Measurements from ENCODE around the gene GINS2. TPM values are rescaled to one million over a fixed set of nuclear protein-coding genes. Genes with fewer than 3 reads are reported as not detected.

Gene GINS2
- total RNA-seq, 2 experiments from 2014 or later = 71.5 to 74.1 TPM

- Mint-ChIP-seq H3K4me1 (peaks cover 14% of the 10 kb centered on the region), H3K27ac (no peak overlapping the region), H3K9me3 (no peaks in the 10 kb centered on the region), H3K4me3 (no peak overlapping the region), H3K36me3 (no peaks in the 10 kb centered on the region), H3K27me3 (peaks cover 9% of the 10 kb centered on the region)
- DNase-seq = no peak
Observed at GRCh38 chr16:85720302-85720637, 31.5 kb upstream of the GINS2 start.

GRCh38 chr16:85719605-85720301 lies 31.0 kb upstream of the GINS2 start:
- Mint-ChIP-seq H3K27ac (no peak overlapping the region), H3K9me3 (no peaks in the 10 kb centered on the region), H3K4me3 (no peak overlapping the region)

GRCh38 chr16:85718682-85719081 lies 29.9 kb upstream of the GINS2 start:
- H3K9me3 Mint-ChIP-seq = no peaks in the 10 kb centered on the region
- DNase-seq = no peak
- peaks cover 9% of the 10 kb centered on the region for H3K27me3 Mint-ChIP-seq
- H3K4me3 Mint-ChIP-seq = no peak overlapping the region
- peaks cover 17% of the 10 kb centered on the region for H3K4me1 Mint-ChIP-seq
- H3K27ac Mint-ChIP-seq = no peak overlapping the region
- no peaks in the 10 kb centered on the region for H3K36me3 Mint-ChIP-seq

More at GRCh38 chr16:85719605-85720301, 31.0 kb upstream of the GINS2 start:
- H3K36me3 Mint-ChIP-seq = no peaks in the 10 kb centered on the region
- peaks cover 9% of the 10 kb centered on the region for H3K27me3 Mint-ChIP-seq
- H3K4me1 Mint-ChIP-seq = peaks cover 17% of the 10 kb centered on the region
- no peak for DNase-seq

- no peak for DNase-seq
- H3K4me3 Mint-ChIP-seq = no peak overlapping the region
- H3K27ac Mint-ChIP-seq = no peak overlapping the region
- H3K36me3 Mint-ChIP-seq = no peaks in the 10 kb centered on the region
- H3K4me1 Mint-ChIP-seq = peaks cover 17% of the 10 kb centered on the region
- H3K27me3 Mint-ChIP-seq = peaks cover 9% of the 10 kb centered on the region
- H3K9me3 Mint-ChIP-seq = no peaks in the 10 kb centered on the region
Observed at GRCh38 chr16:85718153-85718477, 29.4 kb upstream of the GINS2 start.

GRCh38 chr16:85717393-85718152 lies 28.8 kb upstream of the GINS2 start:
- DNase-seq = peak; percentile 58
- Mint-ChIP-seq H3K27me3 (peaks cover 9% of the 10 kb centered on the region), H3K9me3 (no peaks in the 10 kb centered on the region), H3K4me3 (no peak overlapping the region), H3K36me3 (no peaks in the 10 kb centered on the region), H3K27ac (no peak overlapping the region), H3K4me1 (peaks cover 17% of the 10 kb centered on the region)

GRCh38 chr16:85716680-85717038 lies 27.9 kb upstream of the GINS2 start:
- no peak for DNase-seq
- Mint-ChIP-seq H3K36me3 (peaks cover 4% of the 10 kb centered on the region), H3K27me3 (peaks cover 9% of the 10 kb centered on the region), H3K27ac (no peak overlapping the region), H3K4me1 (peaks cover 17% of the 10 kb centered on the region), H3K9me3 (peaks cover 3% of the 10 kb centered on the region), H3K4me3 (no peak overlapping the region)

- Mint-ChIP-seq H3K9me3 (peaks cover 3% of the 10 kb centered on the region), H3K4me1 (peaks cover 17% of the 10 kb centered on the region), H3K4me3 (no peak overlapping the region), H3K27ac (no peak overlapping the region), H3K36me3 (peaks cover 4% of the 10 kb centered on the region), H3K27me3 (peaks cover 9% of the 10 kb centered on the region)
- no peak for DNase-seq
Observed at GRCh38 chr16:85716022-85716679, 27.4 kb upstream of the GINS2 start.

- Mint-ChIP-seq H3K4me1 (peaks cover 17% of the 10 kb centered on the region), H3K9me3 (peaks cover 3% of the 10 kb centered on the region), H3K36me3 (peaks cover 4% of the 10 kb centered on the region), H3K27ac (no peak overlapping the region), H3K27me3 (peaks cover 9% of the 10 kb centered on the region), H3K4me3 (no peak overlapping the region)
- DNase-seq = peak; percentile 22
Observed at GRCh38 chr16:85715169-85716021, 26.6 kb upstream of the GINS2 start.

- DNase-seq = no peak
- Mint-ChIP-seq H3K27ac (no peak overlapping the region), H3K36me3 (peaks cover 4% of the 10 kb centered on the region), H3K4me1 (peaks cover 14% of the 10 kb centered on the region), H3K4me3 (no peak overlapping the region), H3K9me3 (peaks cover 3% of the 10 kb centered on the region), H3K27me3 (peaks cover 9% of the 10 kb centered on the region)
Observed at GRCh38 chr16:85712801-85713200, 24.0 kb upstream of the GINS2 start.

GRCh38 chr16:85711982-85712587 lies 23.3 kb upstream of the GINS2 start:
- Mint-ChIP-seq H3K4me3 (no peak overlapping the region), H3K27ac (no peak overlapping the region), H3K27me3 (peaks cover 9% of the 10 kb centered on the region), H3K4me1 (peaks cover 14% of the 10 kb centered on the region), H3K9me3 (peaks cover 3% of the 10 kb centered on the region), H3K36me3 (peaks cover 4% of the 10 kb centered on the region)
- no peak for DNase-seq

- Mint-ChIP-seq H3K27me3 (no peaks in the 10 kb centered on the region), H3K27ac (no peak overlapping the region), H3K36me3 (peaks cover 4% of the 10 kb centered on the region), H3K9me3 (peaks cover 3% of the 10 kb centered on the region), H3K4me3 (no peak overlapping the region), H3K4me1 (peaks cover 6% of the 10 kb centered on the region)
- no peak for DNase-seq
Observed at GRCh38 chr16:85710732-85711131, 22.0 kb upstream of the GINS2 start.

- Mint-ChIP-seq H3K36me3 (peaks cover 4% of the 10 kb centered on the region), H3K4me3 (no peak overlapping the region), H3K9me3 (peaks cover 3% of the 10 kb centered on the region), H3K27me3 (no peaks in the 10 kb centered on the region), H3K4me1 (peaks cover under 1% of the 10 kb centered on the region), H3K27ac (no peak overlapping the region)
- DNase-seq = no peak
Observed at GRCh38 chr16:85709766-85710585, 21.2 kb upstream of the GINS2 start.

- no peaks in the 10 kb centered on the region for H3K27me3 Mint-ChIP-seq
- no peak for DNase-seq
- H3K36me3 Mint-ChIP-seq = peaks cover 4% of the 10 kb centered on the region
- H3K27ac Mint-ChIP-seq = no peak overlapping the region
- H3K4me1 Mint-ChIP-seq = no peaks in the 10 kb centered on the region
- peaks cover 3% of the 10 kb centered on the region for H3K9me3 Mint-ChIP-seq
- H3K4me3 Mint-ChIP-seq = no peak overlapping the region
Observed at GRCh38 chr16:85708338-85708737, 19.6 kb upstream of the GINS2 start.

GRCh38 chr16:85707528-85708095 lies 18.9 kb upstream of the GINS2 start:
- no peak for DNase-seq
- no peaks in the 10 kb centered on the region for H3K4me1 Mint-ChIP-seq
- peaks cover 3% of the 10 kb centered on the region for H3K9me3 Mint-ChIP-seq
- no peaks in the 10 kb centered on the region for H3K27me3 Mint-ChIP-seq
- H3K36me3 Mint-ChIP-seq = peaks cover 4% of the 10 kb centered on the region
- H3K27ac Mint-ChIP-seq = no peak overlapping the region
- H3K4me3 Mint-ChIP-seq = no peak overlapping the region

All from activated naive CD8-positive, alpha-beta T cell treated with anti-CD3 and anti-CD28 coated beads for 36 hours (primary cell).